ENCODE data around the gene INIP. TPM values are rescaled to one million over a fixed set of nuclear protein-coding genes. Genes with fewer than 3 reads are reported as not detected.
A peak's percentile ranks its signal among the peaks of the same experiment; 100 is the strongest.

The INIP gene
- total RNA-seq, 1 experiment from 2014 or later, result 16.0 TPM

DNA sequence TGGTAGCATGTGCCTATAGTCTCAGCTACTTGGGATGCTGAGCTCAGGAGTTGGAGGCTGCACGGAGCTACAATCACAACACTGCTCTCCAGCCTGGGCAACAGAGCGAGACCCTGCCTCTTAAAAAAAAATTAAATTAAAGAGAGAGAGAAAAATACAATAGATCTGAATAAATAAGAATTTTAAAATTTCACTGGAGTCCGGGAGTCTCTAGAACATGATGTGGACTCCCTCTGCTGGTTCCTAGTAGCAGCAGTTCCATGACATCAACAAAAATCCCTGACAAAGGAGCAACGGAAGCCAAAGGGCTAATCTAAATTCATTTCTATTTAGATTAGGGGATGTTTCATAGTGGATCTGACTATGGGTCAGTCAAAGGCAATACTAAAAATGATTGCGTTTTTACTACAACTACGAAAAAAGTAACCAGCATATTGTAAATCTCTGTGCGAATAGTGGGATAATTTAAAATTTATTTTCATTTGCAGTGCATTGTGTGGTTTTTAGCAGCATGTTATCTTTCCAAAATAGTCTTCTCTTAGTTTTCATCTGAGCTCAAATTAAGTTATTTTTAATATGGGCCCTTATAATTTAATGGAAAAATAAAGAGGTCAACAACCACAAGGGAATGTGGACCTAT lies 6.7 kb downstream of the INIP start:
- H3K9me3 Mint-ChIP-seq, result no peaks in the 10 kb centered on the region
- H3K27me3 Mint-ChIP-seq (ENCODE audit: low read depth), result no peaks in the 10 kb centered on the region
- H3K27ac Mint-ChIP-seq, result 0 out of 2 replicates have a peak overlapping the region, but pooled peaks have one; percentile 71
- no peaks in the 10 kb centered on the region for H3K36me3 Mint-ChIP-seq
- H3K4me3 Mint-ChIP-seq, result no peak overlapping the region
- DNase-seq (ENCODE audit: low spot score) (no peak), ATAC-seq (no peak)
- ChIA-PET POLR2A (interaction anchor here (0.7 kb wide), 2 partner anchors 52 to 517 kb away, joined by 3 to 4 read pairs; no protein-coding TSS in a partner anchor), CTCF (interaction anchor here (0.6 to 1.5 kb wide), 7 partner anchors 100 to 598 kb away, joined by 3 to 5 read pairs (median 3); partner anchors contain the start of gene KIAA1958)
- TF ChIP-seq, protein P1, sequence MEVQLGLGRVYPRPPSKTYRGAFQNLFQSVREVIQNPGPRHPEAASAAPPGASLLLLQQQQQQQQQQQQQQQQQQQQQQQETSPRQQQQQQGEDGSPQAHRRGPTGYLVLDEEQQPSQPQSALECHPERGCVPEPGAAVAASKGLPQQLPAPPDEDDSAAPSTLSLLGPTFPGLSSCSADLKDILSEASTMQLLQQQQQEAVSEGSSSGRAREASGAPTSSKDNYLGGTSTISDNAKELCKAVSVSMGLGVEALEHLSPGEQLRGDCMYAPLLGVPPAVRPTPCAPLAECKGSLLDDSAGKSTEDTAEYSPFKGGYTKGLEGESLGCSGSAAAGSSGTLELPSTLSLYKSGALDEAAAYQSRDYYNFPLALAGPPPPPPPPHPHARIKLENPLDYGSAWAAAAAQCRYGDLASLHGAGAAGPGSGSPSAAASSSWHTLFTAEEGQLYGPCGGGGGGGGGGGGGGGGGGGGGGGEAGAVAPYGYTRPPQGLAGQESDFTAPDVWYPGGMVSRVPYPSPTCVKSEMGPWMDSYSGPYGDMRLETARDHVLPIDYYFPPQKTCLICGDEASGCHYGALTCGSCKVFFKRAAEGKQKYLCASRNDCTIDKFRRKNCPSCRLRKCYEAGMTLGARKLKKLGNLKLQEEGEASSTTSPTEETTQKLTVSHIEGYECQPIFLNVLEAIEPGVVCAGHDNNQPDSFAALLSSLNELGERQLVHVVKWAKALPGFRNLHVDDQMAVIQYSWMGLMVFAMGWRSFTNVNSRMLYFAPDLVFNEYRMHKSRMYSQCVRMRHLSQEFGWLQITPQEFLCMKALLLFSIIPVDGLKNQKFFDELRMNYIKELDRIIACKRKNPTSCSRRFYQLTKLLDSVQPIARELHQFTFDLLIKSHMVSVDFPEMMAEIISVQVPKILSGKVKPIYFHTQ (CRISPR knock-in tag; IDR thresholded peaks at IDR 0.05), result no peak
- TF ChIP-seq, protein P2, sequence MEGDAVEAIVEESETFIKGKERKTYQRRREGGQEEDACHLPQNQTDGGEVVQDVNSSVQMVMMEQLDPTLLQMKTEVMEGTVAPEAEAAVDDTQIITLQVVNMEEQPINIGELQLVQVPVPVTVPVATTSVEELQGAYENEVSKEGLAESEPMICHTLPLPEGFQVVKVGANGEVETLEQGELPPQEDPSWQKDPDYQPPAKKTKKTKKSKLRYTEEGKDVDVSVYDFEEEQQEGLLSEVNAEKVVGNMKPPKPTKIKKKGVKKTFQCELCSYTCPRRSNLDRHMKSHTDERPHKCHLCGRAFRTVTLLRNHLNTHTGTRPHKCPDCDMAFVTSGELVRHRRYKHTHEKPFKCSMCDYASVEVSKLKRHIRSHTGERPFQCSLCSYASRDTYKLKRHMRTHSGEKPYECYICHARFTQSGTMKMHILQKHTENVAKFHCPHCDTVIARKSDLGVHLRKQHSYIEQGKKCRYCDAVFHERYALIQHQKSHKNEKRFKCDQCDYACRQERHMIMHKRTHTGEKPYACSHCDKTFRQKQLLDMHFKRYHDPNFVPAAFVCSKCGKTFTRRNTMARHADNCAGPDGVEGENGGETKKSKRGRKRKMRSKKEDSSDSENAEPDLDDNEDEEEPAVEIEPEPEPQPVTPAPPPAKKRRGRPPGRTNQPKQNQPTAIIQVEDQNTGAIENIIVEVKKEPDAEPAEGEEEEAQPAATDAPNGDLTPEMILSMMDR (IDR thresholded peaks at IDR 0.05), result 0 out of 2 replicates have a peak, but pooled peaks have one; percentile 19
- 0 out of 2 replicates have a peak, but pooled peaks cover 3% of the 10 kb centered on the region for H3K4me1 Mint-ChIP-seq

DNA sequence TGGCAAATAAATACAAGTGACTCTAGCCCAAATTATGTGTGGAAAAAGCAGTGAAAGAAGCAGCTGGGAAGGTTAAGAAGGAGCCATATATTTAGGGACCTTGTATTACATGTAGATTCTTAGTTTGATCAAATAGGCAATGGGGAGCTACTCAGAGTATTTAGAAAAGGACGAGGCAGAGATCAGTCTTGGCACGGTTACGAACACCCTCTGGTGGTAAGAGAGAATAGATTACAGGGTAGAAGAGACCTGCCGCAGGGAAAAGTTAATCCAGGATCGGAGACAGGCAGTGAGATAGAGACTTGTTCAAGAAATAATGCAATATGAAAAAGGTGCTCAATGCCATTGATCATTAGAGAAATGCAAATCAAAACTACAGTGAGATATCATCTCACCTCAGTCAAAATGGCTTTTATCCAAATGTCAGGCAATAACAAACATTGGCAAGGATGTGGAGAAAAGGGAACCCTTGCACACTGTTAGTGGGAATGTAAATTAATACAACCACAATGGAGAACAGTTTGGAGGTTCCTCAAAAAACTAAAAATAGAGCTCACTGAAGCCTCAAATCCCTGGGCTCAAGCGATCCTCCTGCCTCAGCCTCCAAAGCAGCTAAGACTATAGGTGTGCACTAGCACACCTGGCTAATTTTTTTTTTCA lies 12.0 kb downstream of the INIP start:
- Mint-ChIP-seq H3K27ac (peak overlapping the region; percentile 67; the same call in 1 of the 2 replicates), H3K27me3 (ENCODE audit: low read depth) (no peaks in the 10 kb centered on the region), H3K4me1 (peaks cover 3% of the 10 kb centered on the region; the same call in 1 of the 2 replicates), H3K4me3 (no peak overlapping the region), H3K9me3 (no peaks in the 10 kb centered on the region), H3K36me3 (peaks cover 7% of the 10 kb centered on the region; the same call in 1 of the 2 replicates)
- DNase-seq (ENCODE audit: low spot score) (peak; percentile 32), ATAC-seq (peak; percentile 97)
- CTCF ChIA-PET, result interaction anchor here (0.6 to 2.0 kb wide), 12 partner anchors 12 to 614 kb away, joined by 3 to 8 read pairs (median 4); partner anchors contain the start of genes HSDL2 and INIP
- POLR2A ChIA-PET, result no interaction called here
- no peak for TF ChIP-seq ZNF138 (CRISPR knock-in tag; conservative IDR thresholded peaks at IDR 0.05)
- TF ChIP-seq, protein P2 (IDR thresholded peaks at IDR 0.05), result peak; percentile 34; the same call in 1 of the 2 replicates

DNA sequence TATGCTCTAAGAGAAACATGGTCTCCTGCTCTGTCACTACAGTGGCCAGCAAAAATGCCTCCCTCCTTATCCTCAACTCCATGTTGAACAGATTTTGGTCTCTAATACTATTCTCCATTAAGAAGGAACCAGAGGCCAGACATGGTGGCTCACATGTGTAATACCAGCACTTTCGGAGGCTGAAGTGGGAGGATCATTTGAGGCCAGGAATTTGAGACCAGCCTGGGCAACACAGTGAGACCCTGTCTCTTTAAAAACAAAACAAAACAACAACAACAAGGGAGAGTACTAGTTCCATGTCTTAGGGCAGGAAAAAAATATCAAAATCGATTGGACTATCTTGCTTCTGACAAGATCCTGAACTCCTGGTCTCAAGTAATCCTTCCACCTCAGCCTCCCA lies 14.6 kb downstream of the INIP start:
- no peak for DNase-seq (ENCODE audit: low spot score)
- ChIA-PET POLR2A (no interaction called here), CTCF (no interaction called here)
- TF ChIP-seq TEAD1 (CRISPR knock-in tag; IDR thresholded peaks at IDR 0.05), result no peak
- no peak for TF ChIP-seq ZNF396 (CRISPR knock-in tag; IDR thresholded peaks at IDR 0.05; ENCODE audit: borderline replicate concordance)
- peak; percentile 66; the same call in 1 of the 2 replicates for TF ChIP-seq ZNF121 (CRISPR knock-in tag; IDR thresholded peaks at IDR 0.05)
- TF ChIP-seq ZNF232 (CRISPR knock-in tag; IDR thresholded peaks at IDR 0.05), result no peak
- TF ChIP-seq ZNF138 (CRISPR knock-in tag; conservative IDR thresholded peaks at IDR 0.05), result no peak
- no peak for TF ChIP-seq FOXK1 (CRISPR knock-in tag; IDR thresholded peaks at IDR 0.05)
- Mint-ChIP-seq H3K36me3 (peaks cover 8% of the 10 kb centered on the region), H3K9me3 (no peaks in the 10 kb centered on the region), H3K4me3 (no peak overlapping the region), H3K27me3 (ENCODE audit: low read depth) (no peaks in the 10 kb centered on the region), H3K27ac (no peak overlapping the region), H3K4me1 (no peaks in the 10 kb centered on the region; the same call in 1 of the 2 replicates)
- no peak for ATAC-seq

DNA sequence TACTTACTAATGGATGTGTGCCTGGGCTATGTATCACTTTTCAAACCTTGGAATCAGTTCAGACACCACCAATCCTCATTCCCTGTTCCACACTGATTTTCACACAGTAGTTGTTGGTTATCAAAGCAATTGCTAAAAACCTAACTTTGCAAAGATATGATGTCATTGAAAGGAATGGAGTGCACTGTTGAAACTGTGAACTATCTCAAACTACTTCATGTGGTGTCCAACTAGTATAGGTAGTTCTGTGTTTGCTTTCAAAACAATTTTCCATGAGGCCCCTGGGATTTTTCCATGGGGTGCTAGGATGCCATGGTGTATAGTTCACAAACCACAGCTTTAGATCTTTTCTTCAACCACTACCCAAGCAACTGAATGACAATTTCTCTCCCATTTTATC lies 17.8 kb downstream of the INIP start:
- ChIA-PET CTCF (no interaction called here), POLR2A (no interaction called here)
- no peaks in the 10 kb centered on the region for H3K4me1 Mint-ChIP-seq
- no peak overlapping the region for H3K27ac Mint-ChIP-seq
- no peak overlapping the region for H3K4me3 Mint-ChIP-seq
- peaks cover 22% of the 10 kb centered on the region for H3K36me3 Mint-ChIP-seq
- ATAC-seq (no peak), DNase-seq (ENCODE audit: low spot score) (no peak)
- H3K27me3 Mint-ChIP-seq (ENCODE audit: low read depth), result no peaks in the 10 kb centered on the region
- no peaks in the 10 kb centered on the region for H3K9me3 Mint-ChIP-seq
- TF ChIP-seq, protein P3, sequence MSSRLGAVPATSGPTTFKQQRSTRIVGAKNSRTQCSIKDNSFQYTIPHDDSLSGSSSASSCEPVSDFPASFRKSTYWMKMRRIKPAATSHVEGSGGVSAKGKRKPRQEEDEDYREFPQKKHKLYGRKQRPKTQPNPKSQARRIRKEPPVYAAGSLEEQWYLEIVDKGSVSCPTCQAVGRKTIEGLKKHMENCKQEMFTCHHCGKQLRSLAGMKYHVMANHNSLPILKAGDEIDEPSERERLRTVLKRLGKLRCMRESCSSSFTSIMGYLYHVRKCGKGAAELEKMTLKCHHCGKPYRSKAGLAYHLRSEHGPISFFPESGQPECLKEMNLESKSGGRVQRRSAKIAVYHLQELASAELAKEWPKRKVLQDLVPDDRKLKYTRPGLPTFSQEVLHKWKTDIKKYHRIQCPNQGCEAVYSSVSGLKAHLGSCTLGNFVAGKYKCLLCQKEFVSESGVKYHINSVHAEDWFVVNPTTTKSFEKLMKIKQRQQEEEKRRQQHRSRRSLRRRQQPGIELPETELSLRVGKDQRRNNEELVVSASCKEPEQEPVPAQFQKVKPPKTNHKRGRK (CRISPR knock-in tag; IDR thresholded peaks at IDR 0.05; ENCODE audit: borderline replicate concordance), result no peak
- TF ChIP-seq, protein P4, sequence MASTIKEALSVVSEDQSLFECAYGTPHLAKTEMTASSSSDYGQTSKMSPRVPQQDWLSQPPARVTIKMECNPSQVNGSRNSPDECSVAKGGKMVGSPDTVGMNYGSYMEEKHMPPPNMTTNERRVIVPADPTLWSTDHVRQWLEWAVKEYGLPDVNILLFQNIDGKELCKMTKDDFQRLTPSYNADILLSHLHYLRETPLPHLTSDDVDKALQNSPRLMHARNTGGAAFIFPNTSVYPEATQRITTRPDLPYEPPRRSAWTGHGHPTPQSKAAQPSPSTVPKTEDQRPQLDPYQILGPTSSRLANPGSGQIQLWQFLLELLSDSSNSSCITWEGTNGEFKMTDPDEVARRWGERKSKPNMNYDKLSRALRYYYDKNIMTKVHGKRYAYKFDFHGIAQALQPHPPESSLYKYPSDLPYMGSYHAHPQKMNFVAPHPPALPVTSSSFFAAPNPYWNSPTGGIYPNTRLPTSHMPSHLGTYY (CRISPR knock-in tag; IDR thresholded peaks at IDR 0.05), result no peak
- TF ChIP-seq ESRRA (CRISPR knock-in tag; IDR thresholded peaks at IDR 0.05; ENCODE audit: borderline replicate concordance) (no peak), JUN (CRISPR knock-in tag; IDR thresholded peaks at IDR 0.05) (no peak)
